ENCODE results near the gene LSP1.
A peak's percentile ranks its signal among the peaks of the same experiment; 100 is the strongest.

The LSP1 gene

GRCh38 chr11:1824221-1825038 is 28.5 kb upstream of the LSP1 start:
- H3K4me3 ChIP-seq (ENCODE audit: low read length in 2 of 2), result no peak overlapping the region
- no peaks in the 10 kb centered on the region for H3K27me3 ChIP-seq (ENCODE audit: control insufficient read depth in 2 of 2, insufficient read depth in 2 of 2, low read length in 2 of 2)
- H3K27ac ChIP-seq (ENCODE audit: low read depth in 2 of 2, low read length in 2 of 2), result no peak overlapping the region
- H3K4me1 ChIP-seq (ENCODE audit: control insufficient read depth in 2 of 2, insufficient read depth in 2 of 2, low read length in 2 of 2), result peaks cover 7 to 12% of the 10 kb centered on the region in 2 donors
- no peaks in the 10 kb centered on the region for H3K9me3 ChIP-seq (ENCODE audit: control insufficient read depth in 2 of 2, low read length in 2 of 2)
- no peaks in the 10 kb centered on the region for H3K36me3 ChIP-seq (ENCODE audit: control insufficient read depth in 2 of 2, insufficient read depth in 2 of 2, low read length in 2 of 2)
- no peak overlapping the region for H3K9ac ChIP-seq (ENCODE audit: low read depth in 1 of 2, low read length in 2 of 2)

- Histone ChIP-seq H3K9ac (ENCODE audit: low read depth in 1 of 2, low read length in 2 of 2) (no peak overlapping the region), H3K9me3 (ENCODE audit: control insufficient read depth in 2 of 2, low read length in 2 of 2) (no peaks in the 10 kb centered on the region), H3K4me3 (ENCODE audit: low read length in 2 of 2) (no peak overlapping the region), H3K36me3 (ENCODE audit: control insufficient read depth in 2 of 2, insufficient read depth in 2 of 2, low read length in 2 of 2) (no peaks in the 10 kb centered on the region), H3K27ac (ENCODE audit: low read depth in 2 of 2, low read length in 2 of 2) (no peak overlapping the region), H3K27me3 (ENCODE audit: control insufficient read depth in 2 of 2, insufficient read depth in 2 of 2, low read length in 2 of 2) (no peaks in the 10 kb centered on the region), H3K4me1 (ENCODE audit: control insufficient read depth in 2 of 2, insufficient read depth in 2 of 2, low read length in 2 of 2) (peaks cover 10 to 16% of the 10 kb centered on the region in 2 donors)
Observed at GRCh38 chr11:1825039-1825740, 27.7 kb upstream of the LSP1 start.

- Histone ChIP-seq H3K9ac (ENCODE audit: low read depth in 1 of 2, low read length in 2 of 2) (no peak overlapping the region), H3K27me3 (ENCODE audit: control insufficient read depth in 2 of 2, insufficient read depth in 2 of 2, low read length in 2 of 2) (no peaks in the 10 kb centered on the region), H3K9me3 (ENCODE audit: control insufficient read depth in 2 of 2, low read length in 2 of 2) (no peaks in the 10 kb centered on the region), H3K4me1 (ENCODE audit: control insufficient read depth in 2 of 2, insufficient read depth in 2 of 2, low read length in 2 of 2) (peaks cover 15 to 23% of the 10 kb centered on the region in 2 donors), H3K27ac (ENCODE audit: low read depth in 2 of 2, low read length in 2 of 2) (no peak overlapping the region), H3K36me3 (ENCODE audit: control insufficient read depth in 2 of 2, insufficient read depth in 2 of 2, low read length in 2 of 2) (no peaks in the 10 kb centered on the region), H3K4me3 (ENCODE audit: low read length in 2 of 2) (no peak overlapping the region)
Observed at GRCh38 chr11:1825785-1826451, 27.0 kb upstream of the LSP1 start.

GRCh38 chr11:1826552-1827094 is 26.3 kb upstream of the LSP1 start:
- H3K4me3 ChIP-seq (ENCODE audit: low read length in 2 of 2), result no peak overlapping the region
- no peaks in the 10 kb centered on the region for H3K9me3 ChIP-seq (ENCODE audit: control insufficient read depth in 2 of 2, low read length in 2 of 2)
- H3K36me3 ChIP-seq (ENCODE audit: control insufficient read depth in 2 of 2, insufficient read depth in 2 of 2, low read length in 2 of 2), result no peaks in the 10 kb centered on the region
- no peak overlapping the region for H3K27ac ChIP-seq (ENCODE audit: low read depth in 2 of 2, low read length in 2 of 2)
- H3K9ac ChIP-seq (ENCODE audit: low read depth in 1 of 2, low read length in 2 of 2), result peak overlapping the region in 1 of 2 donors; percentile 3
- H3K4me1 ChIP-seq (ENCODE audit: control insufficient read depth in 2 of 2, insufficient read depth in 2 of 2, low read length in 2 of 2), result peaks cover 22 to 30% of the 10 kb centered on the region in 2 donors
- no peaks in the 10 kb centered on the region for H3K27me3 ChIP-seq (ENCODE audit: control insufficient read depth in 2 of 2, insufficient read depth in 2 of 2, low read length in 2 of 2)

- Histone ChIP-seq H3K4me1 (ENCODE audit: control insufficient read depth in 2 of 2, insufficient read depth in 2 of 2, low read length in 2 of 2) (peaks cover 27 to 37% of the 10 kb centered on the region in 2 donors), H3K27ac (ENCODE audit: low read depth in 2 of 2, low read length in 2 of 2) (no peak overlapping the region)
Observed at GRCh38 chr11:1827095-1827813, 25.6 kb upstream of the LSP1 start.

GRCh38 chr11:1827931-1828330 is 25.0 kb upstream of the LSP1 start:
- Histone ChIP-seq H3K4me1 (ENCODE audit: control insufficient read depth in 2 of 2, insufficient read depth in 2 of 2, low read length in 2 of 2) (peaks cover 32 to 43% of the 10 kb centered on the region in 2 donors), H3K9me3 (ENCODE audit: control insufficient read depth in 2 of 2, low read length in 2 of 2) (no peaks in the 10 kb centered on the region), H3K36me3 (ENCODE audit: control insufficient read depth in 2 of 2, insufficient read depth in 2 of 2, low read length in 2 of 2) (no peaks in the 10 kb centered on the region), H3K27ac (ENCODE audit: low read depth in 2 of 2, low read length in 2 of 2) (no peak overlapping the region), H3K9ac (ENCODE audit: low read depth in 1 of 2, low read length in 2 of 2) (no peak overlapping the region), H3K4me3 (ENCODE audit: low read length in 2 of 2) (no peak overlapping the region), H3K27me3 (ENCODE audit: control insufficient read depth in 2 of 2, insufficient read depth in 2 of 2, low read length in 2 of 2) (no peaks in the 10 kb centered on the region)

More at GRCh38 chr11:1827095-1827813, 25.6 kb upstream of the LSP1 start:
- H3K9me3 ChIP-seq (ENCODE audit: control insufficient read depth in 2 of 2, low read length in 2 of 2), result no peaks in the 10 kb centered on the region
- H3K4me3 ChIP-seq (ENCODE audit: low read length in 2 of 2), result no peak overlapping the region
- no peaks in the 10 kb centered on the region for H3K36me3 ChIP-seq (ENCODE audit: control insufficient read depth in 2 of 2, insufficient read depth in 2 of 2, low read length in 2 of 2)
- H3K9ac ChIP-seq (ENCODE audit: low read depth in 1 of 2, low read length in 2 of 2), result peak overlapping the region in 1 of 2 donors; percentile 3
- H3K27me3 ChIP-seq (ENCODE audit: control insufficient read depth in 2 of 2, insufficient read depth in 2 of 2, low read length in 2 of 2), result no peaks in the 10 kb centered on the region

- Histone ChIP-seq H3K36me3 (ENCODE audit: control insufficient read depth in 2 of 2, insufficient read depth in 2 of 2, low read length in 2 of 2) (no peaks in the 10 kb centered on the region), H3K9me3 (ENCODE audit: control insufficient read depth in 2 of 2, low read length in 2 of 2) (no peaks in the 10 kb centered on the region), H3K27ac (ENCODE audit: low read depth in 2 of 2, low read length in 2 of 2) (no peak overlapping the region), H3K4me1 (ENCODE audit: control insufficient read depth in 2 of 2, insufficient read depth in 2 of 2, low read length in 2 of 2) (peaks cover 38 to 50% of the 10 kb centered on the region in 2 donors), H3K4me3 (ENCODE audit: low read length in 2 of 2) (no peak overlapping the region), H3K27me3 (ENCODE audit: control insufficient read depth in 2 of 2, insufficient read depth in 2 of 2, low read length in 2 of 2) (no peaks in the 10 kb centered on the region), H3K9ac (ENCODE audit: low read depth in 1 of 2, low read length in 2 of 2) (no peak overlapping the region)
Observed at GRCh38 chr11:1828542-1828941, 24.3 kb upstream of the LSP1 start.

GRCh38 chr11:1829039-1829820 is 23.7 kb upstream of the LSP1 start:
- Histone ChIP-seq H3K27me3 (ENCODE audit: control insufficient read depth in 2 of 2, insufficient read depth in 2 of 2, low read length in 2 of 2) (no peaks in the 10 kb centered on the region), H3K36me3 (ENCODE audit: control insufficient read depth in 2 of 2, insufficient read depth in 2 of 2, low read length in 2 of 2) (no peaks in the 10 kb centered on the region), H3K9ac (ENCODE audit: low read depth in 1 of 2, low read length in 2 of 2) (no peak overlapping the region), H3K27ac (ENCODE audit: low read depth in 2 of 2, low read length in 2 of 2) (no peak overlapping the region), H3K9me3 (ENCODE audit: control insufficient read depth in 2 of 2, low read length in 2 of 2) (no peaks in the 10 kb centered on the region), H3K4me3 (ENCODE audit: low read length in 2 of 2) (no peak overlapping the region), H3K4me1 (ENCODE audit: control insufficient read depth in 2 of 2, insufficient read depth in 2 of 2, low read length in 2 of 2) (peaks cover 43 to 56% of the 10 kb centered on the region in 2 donors)

GRCh38 chr11:1830004-1830321 is 22.9 kb upstream of the LSP1 start:
- Histone ChIP-seq H3K9ac (ENCODE audit: low read depth in 1 of 2, low read length in 2 of 2) (peak overlapping the region in 1 of 2 donors; percentile 39), H3K27ac (ENCODE audit: low read depth in 2 of 2, low read length in 2 of 2) (no peak overlapping the region), H3K9me3 (ENCODE audit: control insufficient read depth in 2 of 2, low read length in 2 of 2) (no peaks in the 10 kb centered on the region), H3K36me3 (ENCODE audit: control insufficient read depth in 2 of 2, insufficient read depth in 2 of 2, low read length in 2 of 2) (no peaks in the 10 kb centered on the region), H3K27me3 (ENCODE audit: control insufficient read depth in 2 of 2, insufficient read depth in 2 of 2, low read length in 2 of 2) (no peaks in the 10 kb centered on the region), H3K4me3 (ENCODE audit: low read length in 2 of 2) (no peak overlapping the region), H3K4me1 (ENCODE audit: control insufficient read depth in 2 of 2, insufficient read depth in 2 of 2, low read length in 2 of 2) (peaks cover 50 to 63% of the 10 kb centered on the region in 2 donors)

Data from mucosa of rectum (tissue), 2 donors.